DOHH2 (cell line): ENCODE data around the gene TMEM167A.

Experiments
- EZH2phosphoT487 ChIP-seq: fragments of 200-600 bp; sonication (generic); IDR thresholded peaks from 2 replicates; pipeline ENCODE4 v1.6.1; 2017; ENCODE audit warnings: borderline replicate concordance, mild to moderate bottlenecking, antibody characterized with exemption, low read length, moderate library complexity, mixed read lengths
- TF ChIP-seq, protein P1 (sequence below): fragments of 200-600 bp; sonication (generic); IDR thresholded peaks from one replicate; pipeline ENCODE4 v1.5.1; 2014; ENCODE audit warnings: antibody characterized with exemption, mild to moderate bottlenecking, low read depth, low read length; ENCODE audit not compliant: poor library complexity, severe bottlenecking

DNA sequence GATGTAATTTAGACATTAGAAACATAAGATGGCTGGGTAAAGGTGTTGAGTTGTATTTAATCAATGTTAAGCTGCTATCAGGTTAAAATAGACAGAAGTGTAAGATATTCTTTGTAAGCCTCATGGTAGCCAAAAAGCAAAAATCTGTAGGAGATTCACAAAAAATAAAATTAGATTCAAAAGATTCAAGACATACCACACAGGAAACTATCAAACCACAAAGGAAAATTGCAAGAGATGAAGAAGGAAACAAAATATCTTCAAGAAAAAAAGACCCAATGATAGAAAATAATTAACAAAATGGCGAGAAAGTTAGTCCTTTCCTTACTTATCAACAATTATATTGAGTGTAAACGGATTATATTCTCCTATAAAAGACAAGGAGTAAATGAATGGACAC is 15.4 kb upstream of the TMEM167A start:
- TF ChIP-seq, protein P1, sequence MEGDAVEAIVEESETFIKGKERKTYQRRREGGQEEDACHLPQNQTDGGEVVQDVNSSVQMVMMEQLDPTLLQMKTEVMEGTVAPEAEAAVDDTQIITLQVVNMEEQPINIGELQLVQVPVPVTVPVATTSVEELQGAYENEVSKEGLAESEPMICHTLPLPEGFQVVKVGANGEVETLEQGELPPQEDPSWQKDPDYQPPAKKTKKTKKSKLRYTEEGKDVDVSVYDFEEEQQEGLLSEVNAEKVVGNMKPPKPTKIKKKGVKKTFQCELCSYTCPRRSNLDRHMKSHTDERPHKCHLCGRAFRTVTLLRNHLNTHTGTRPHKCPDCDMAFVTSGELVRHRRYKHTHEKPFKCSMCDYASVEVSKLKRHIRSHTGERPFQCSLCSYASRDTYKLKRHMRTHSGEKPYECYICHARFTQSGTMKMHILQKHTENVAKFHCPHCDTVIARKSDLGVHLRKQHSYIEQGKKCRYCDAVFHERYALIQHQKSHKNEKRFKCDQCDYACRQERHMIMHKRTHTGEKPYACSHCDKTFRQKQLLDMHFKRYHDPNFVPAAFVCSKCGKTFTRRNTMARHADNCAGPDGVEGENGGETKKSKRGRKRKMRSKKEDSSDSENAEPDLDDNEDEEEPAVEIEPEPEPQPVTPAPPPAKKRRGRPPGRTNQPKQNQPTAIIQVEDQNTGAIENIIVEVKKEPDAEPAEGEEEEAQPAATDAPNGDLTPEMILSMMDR: no peak
- no peak for TF ChIP-seq EZH2phosphoT487
